Hematopoietic multipotent progenitor cell treated with erythropoietin and hydrocortisone succinate and interleukin-3 and kit ligand, for 4 days (in vitro differentiated cells): ENCODE measurements around the gene SPPL2A.

Experiments used
- DNase-seq: peaks from one replicate; pipeline ENCODE4 v3.0.0-alpha.2; 2015

SPPL2A gene

DNA sequence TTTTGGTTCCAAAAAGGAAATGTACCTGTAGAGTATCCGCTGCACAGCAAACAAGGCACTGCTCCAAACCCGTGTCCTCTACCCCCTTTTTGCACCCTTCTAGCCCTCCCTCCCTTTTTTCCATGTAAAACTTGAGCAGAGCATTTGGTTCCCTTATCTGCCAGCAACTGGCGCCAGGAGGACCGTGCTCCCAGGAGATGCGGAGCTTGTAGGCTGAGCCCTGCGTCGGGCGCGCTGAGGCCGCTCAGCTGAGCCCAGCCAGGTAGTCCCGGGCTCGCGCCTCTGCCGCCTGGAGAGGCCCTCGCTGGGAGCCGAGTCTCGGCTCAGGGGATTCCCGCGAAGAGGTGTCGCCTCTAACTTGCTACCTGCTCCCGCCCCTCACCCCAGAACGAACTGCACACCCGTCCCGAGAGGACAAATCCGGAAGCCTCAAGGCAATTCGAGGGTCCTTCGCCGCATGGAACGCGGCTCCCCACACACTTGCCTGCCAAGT, 79.5 kb downstream of the SPPL2A start:
- DNase-seq, result peak; percentile 84

- DNase-seq, result no peak
Measured at GRCh38 chr15:50685191-50685975, 80.1 kb downstream of the SPPL2A start.

GRCh38 chr15:50681467-50681866, 84.0 kb downstream of the SPPL2A start:
- no peak for DNase-seq

- no peak for DNase-seq
Measured at GRCh38 chr15:50676799-50677483, 88.6 kb downstream of the SPPL2A start.

DNA sequence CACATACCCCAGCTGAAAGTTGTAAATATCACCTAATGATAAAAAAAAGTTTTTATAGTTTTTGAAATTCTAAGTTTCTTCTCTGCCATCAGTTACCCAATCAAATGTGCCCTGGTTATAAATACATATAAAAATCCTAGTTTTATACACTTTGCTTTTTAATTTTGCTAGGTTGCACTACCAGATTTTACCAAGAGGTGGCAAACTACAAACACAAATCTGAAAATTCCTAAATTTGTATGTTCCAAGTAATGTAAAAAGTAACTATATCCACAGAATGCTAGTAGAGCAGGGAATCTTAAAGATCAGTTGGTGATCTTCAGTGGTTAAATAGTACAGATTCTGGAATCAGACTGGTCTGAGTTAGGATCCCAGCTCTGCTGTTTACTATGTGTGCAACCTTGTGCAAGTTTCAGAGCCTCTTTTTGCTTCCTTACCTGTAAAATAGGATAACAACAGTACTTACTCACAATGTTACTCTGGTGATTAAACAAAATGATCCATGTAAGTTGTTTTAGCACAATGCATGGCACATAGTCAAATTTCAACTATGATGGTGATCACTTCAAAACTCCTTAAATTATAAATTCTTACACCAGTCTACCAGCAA, 89.9 kb downstream of the SPPL2A start:
- peak; percentile 49 for DNase-seq

DNA sequence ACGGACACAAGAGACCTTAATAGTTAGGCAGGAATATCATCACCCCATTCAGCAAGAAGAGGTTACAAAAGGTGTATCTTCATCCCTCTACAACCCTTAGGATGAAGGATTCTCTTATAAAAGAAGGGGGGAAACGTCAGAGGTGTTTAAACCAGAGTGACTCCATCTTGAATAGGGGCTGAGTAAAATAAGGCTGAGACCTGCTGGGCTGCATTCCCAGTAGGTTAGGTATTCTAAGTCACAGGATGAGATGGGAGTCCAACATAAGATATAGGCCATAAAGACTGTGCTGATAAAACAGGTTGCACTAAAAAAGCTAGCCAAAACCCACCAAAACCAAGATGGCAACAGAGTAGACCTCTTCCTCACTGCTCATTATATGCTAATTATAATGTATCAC, 95.4 kb downstream of the SPPL2A start:
- no peak for DNase-seq

DNA sequence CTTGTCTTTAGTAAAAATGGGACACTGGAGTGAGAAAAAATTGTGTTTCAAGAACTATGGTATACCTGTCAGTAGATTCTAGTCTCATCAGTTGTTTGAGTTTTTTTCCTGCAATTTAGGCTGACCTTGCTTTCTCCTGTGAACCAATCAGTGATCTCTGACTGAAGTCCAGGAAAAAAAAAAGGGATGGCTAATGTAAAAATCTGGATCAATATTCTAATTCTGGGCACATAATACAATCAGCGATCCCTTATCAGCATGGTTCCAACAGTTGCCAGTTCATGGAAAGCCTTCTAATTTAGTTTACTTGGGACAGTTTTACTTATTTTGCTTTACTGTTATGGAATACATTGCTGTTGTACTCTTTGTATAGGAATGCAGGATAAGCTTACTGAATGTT, 95.9 kb downstream of the SPPL2A start:
- DNase-seq, result no peak

- no peak for DNase-seq
Measured at GRCh38 chr15:50665938-50666337, 99.6 kb downstream of the SPPL2A start.

DNA sequence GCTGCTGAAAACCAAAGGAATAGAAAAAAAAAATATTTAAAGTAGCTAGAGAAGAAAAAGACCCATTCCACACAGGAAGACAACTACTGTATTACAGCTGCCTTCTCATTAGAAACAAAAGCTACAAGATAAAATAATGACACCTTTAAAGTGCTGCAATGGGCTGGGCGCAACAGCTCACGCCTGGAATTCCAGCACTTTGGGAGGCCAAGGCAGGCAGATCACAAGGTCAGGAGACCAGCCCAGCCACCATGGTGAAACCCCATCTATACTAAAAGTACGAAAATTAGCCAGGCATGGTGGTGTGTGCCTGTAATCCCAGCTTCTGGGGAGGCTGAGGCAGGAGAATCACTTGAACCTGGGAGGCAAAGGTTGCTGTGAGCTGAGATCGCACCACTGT, 110.0 kb downstream of the SPPL2A start:
- no peak for DNase-seq

DNA sequence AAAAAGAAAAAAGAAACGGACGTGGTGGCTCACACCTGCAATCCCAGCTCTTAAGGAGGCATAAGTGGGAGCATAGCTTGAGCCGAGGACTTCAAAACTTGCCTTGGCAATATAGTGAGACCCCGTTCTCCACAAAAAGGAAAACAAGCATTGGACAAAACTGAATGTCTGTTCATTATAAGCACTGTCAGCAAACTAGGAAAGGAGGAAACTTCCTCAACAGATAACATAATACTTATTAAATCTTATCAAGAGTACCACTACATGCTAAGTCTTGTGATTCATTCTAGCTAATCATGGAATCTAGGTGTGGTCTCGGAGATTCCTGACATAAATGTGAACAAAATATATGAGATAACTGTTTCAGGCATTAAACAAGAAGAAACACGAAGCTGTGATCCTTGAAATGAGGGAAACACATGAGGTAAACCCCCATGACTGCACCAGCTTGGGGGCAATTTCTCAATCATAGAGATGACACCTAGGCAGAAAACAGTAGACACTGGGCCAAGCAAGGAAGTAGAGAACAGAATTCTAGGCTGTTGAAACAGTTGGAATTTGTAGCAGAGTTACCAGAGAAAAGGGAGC, 112.3 kb downstream of the SPPL2A start:
- DNase-seq, result no peak

GRCh38 chr15:50652671-50653070, 112.8 kb downstream of the SPPL2A start:
- DNase-seq, result no peak
